Neutrophil (primary cell): ENCODE results near the gene PI4K2B.
"Not testable (repeated sequence)": the region's sequence is repeated elsewhere in the genome, so short reads cannot be mapped to it uniquely, and the experiment has no call there.

ENCODE experiments used
- H3K27ac ChIP-seq: fragments of 200-600 bp; sonication (generic); 2 replicates; pipeline ENCODE4 v1.5.1; 2016; ENCODE audit warnings: mild to moderate bottlenecking, moderate library complexity
- H3K27me3 ChIP-seq: fragments of 200-600 bp; sonication (generic); 2 replicates; pipeline ENCODE4 v1.6.0; 2016; ENCODE audit warnings: mild to moderate bottlenecking
- H3K36me3 ChIP-seq: fragments of 200-600 bp; sonication (generic); 2 replicates; pipeline ENCODE4 v1.5.1; 2017
- H3K4me1 ChIP-seq, 2 experiments: fragments of 200-600 bp in 1 of 2; sonication (generic) in 1 of 2; 1 replicate in 1 of 2; 2 replicates in 1 of 2; pipeline versions ENCODE4 v1.5.1 to v1.6.1; 2013 to 2016; ENCODE audit warnings: low read depth in 1 of 2, low read length in 1 of 2, mild to moderate bottlenecking in 1 of 2, moderate library complexity in 1 of 2; ENCODE audit not compliant: control insufficient read depth in 1 of 2, insufficient read depth in 1 of 2
- H3K4me3 ChIP-seq, 2 experiments: fragments of 200-600 bp in 1 of 2; sonication (generic) in 1 of 2; 1 replicate in 1 of 2; 2 replicates in 1 of 2; pipeline ENCODE4 v1.5.1; 2013 to 2016; ENCODE audit warnings: low read depth in 1 of 2, low read length in 1 of 2, mild to moderate bottlenecking in 1 of 2, moderate library complexity in 1 of 2
- H3K9me3 ChIP-seq: fragments of 200-600 bp; sonication (generic); 2 replicates; pipeline ENCODE4 v1.5.1; 2016
- TF ChIP-seq, protein P1 (sequence below): fragments of 200-600 bp; sonication (generic); IDR thresholded peaks from 2 replicates; pipeline ENCODE4 v1.5.1; 2016; ENCODE audit warnings: antibody characterized with exemption

The PI4K2B gene

GRCh38 chr4:25235401-25235800 is 1.6 kb downstream of the PI4K2B start:
- TF ChIP-seq, protein P1, sequence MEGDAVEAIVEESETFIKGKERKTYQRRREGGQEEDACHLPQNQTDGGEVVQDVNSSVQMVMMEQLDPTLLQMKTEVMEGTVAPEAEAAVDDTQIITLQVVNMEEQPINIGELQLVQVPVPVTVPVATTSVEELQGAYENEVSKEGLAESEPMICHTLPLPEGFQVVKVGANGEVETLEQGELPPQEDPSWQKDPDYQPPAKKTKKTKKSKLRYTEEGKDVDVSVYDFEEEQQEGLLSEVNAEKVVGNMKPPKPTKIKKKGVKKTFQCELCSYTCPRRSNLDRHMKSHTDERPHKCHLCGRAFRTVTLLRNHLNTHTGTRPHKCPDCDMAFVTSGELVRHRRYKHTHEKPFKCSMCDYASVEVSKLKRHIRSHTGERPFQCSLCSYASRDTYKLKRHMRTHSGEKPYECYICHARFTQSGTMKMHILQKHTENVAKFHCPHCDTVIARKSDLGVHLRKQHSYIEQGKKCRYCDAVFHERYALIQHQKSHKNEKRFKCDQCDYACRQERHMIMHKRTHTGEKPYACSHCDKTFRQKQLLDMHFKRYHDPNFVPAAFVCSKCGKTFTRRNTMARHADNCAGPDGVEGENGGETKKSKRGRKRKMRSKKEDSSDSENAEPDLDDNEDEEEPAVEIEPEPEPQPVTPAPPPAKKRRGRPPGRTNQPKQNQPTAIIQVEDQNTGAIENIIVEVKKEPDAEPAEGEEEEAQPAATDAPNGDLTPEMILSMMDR, result no peak
- H3K9me3 ChIP-seq, result no peaks in the 10 kb centered on the region
- peak overlapping the region; percentile 89 for H3K27ac ChIP-seq
- H3K27me3 ChIP-seq, result no peaks in the 10 kb centered on the region
- H3K4me3 ChIP-seq, result peak overlapping the region; percentile 94 to 95
- H3K4me1 ChIP-seq, result peaks cover 38 to 40% of the 10 kb centered on the region in 2 experiments
- no peaks in the 10 kb centered on the region for H3K36me3 ChIP-seq

- not testable (repeated sequence) for H3K27me3 ChIP-seq, H3K27ac ChIP-seq, H3K9me3 ChIP-seq, H3K36me3 ChIP-seq, H3K4me3 ChIP-seq
- peaks cover 43 to 46% of the 10 kb centered on the region in 2 experiments for H3K4me1 ChIP-seq
Measured at GRCh38 chr4:25236030-25236429, 2.2 kb downstream of the PI4K2B start.

DNA sequence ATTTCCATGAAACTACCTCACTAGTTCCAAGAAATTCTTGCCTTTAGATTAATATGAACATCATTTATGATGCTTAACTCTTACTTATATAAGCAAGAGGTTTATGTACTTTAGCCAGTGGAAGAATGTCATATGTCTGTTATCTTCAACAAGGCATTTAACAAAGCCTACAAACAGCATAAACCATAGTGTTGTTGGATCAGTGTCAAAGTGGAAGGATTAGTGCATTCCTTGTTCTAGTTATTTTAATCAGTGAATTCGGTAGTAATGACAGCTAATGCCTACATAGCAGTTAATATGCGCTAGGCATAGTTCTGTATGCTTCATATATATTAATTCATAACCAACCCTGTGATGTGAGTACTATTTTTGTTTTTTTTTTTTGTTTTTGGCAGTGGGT is 3.1 kb downstream of the PI4K2B start:
- Histone ChIP-seq H3K36me3 (no peaks in the 10 kb centered on the region), H3K27ac (no peak overlapping the region), H3K9me3 (no peaks in the 10 kb centered on the region), H3K4me3 (no peak overlapping the region), H3K4me1 (peaks cover 43 to 48% of the 10 kb centered on the region in 2 experiments), H3K27me3 (no peaks in the 10 kb centered on the region)
- TF ChIP-seq, protein P1, result no peak

DNA sequence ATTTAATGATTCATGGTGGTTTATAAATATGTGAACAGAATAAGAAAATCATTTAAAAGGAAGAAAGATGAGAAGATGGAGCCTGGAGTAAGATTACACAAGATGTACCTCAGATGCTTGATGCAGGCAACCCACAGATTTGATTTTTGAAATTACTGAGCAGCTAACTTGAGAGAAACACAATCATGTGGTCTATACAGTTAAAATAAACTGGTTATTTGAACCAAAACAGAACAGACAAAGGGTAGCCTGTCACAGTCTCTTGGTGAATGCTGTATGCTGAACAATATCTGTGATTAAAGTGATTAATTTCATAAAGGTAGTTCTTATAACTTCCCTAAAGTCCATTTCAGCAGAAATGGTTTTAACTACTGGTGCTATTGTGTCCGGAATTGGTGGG is 4.2 kb downstream of the PI4K2B start:
- no peak overlapping the region for H3K27ac ChIP-seq

GRCh38 chr4:25239528-25239927 is 5.7 kb downstream of the PI4K2B start:
- not testable (repeated sequence) for H3K4me3 ChIP-seq

More for the DNA sequence above, 4.2 kb downstream of the PI4K2B start:
- Histone ChIP-seq H3K4me3 (no peak overlapping the region), H3K27me3 (no peaks in the 10 kb centered on the region), H3K9me3 (no peaks in the 10 kb centered on the region), H3K36me3 (no peaks in the 10 kb centered on the region), H3K4me1 (peaks cover 43 to 48% of the 10 kb centered on the region in 2 experiments)
- TF ChIP-seq, protein P1, result no peak

DNA sequence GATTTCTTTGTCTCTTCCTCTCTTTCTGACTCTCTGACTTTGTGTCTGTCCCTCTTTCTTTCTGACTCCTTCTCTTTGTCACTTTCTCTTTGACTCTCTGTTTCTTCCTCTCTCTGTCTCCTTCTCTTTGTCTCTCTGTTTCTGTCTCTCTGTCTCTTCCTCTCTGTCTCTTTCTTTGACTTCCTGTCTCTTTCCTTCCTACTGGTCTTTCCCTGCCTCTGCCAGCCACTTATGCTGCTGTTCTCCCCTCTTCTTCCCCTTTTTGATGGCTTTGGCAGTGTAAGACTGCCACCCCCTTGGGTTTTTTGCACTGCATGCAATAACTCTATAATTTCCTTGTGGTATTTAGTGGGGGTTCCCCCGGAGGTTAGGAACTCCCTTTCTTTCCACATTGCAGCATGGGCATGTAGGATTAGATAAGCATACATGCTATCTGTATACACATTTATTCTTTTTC is 6.9 kb downstream of the PI4K2B start:
- TF ChIP-seq, protein P1, result peak; percentile 38
- H3K9me3 ChIP-seq, H3K4me3 ChIP-seq, H3K36me3 ChIP-seq, H3K27me3 ChIP-seq: not testable (repeated sequence)
- peaks cover 25 to 34% of the 10 kb centered on the region in 2 experiments for H3K4me1 ChIP-seq
- H3K27ac ChIP-seq, result peak overlapping the region; percentile 74

More at GRCh38 chr4:25239528-25239927, 5.7 kb downstream of the PI4K2B start:
- H3K9me3 ChIP-seq, H3K27me3 ChIP-seq, H3K36me3 ChIP-seq: not testable (repeated sequence)
- Histone ChIP-seq H3K4me1 (peaks cover 38 to 47% of the 10 kb centered on the region in 2 experiments), H3K27ac (peak overlapping the region; percentile 74)

- not testable (repeated sequence) for H3K9me3 ChIP-seq, H3K27ac ChIP-seq, H3K36me3 ChIP-seq, H3K4me3 ChIP-seq, H3K27me3 ChIP-seq
- H3K4me1 ChIP-seq, result peaks cover 15 to 21% of the 10 kb centered on the region in 2 experiments
Measured at GRCh38 chr4:25242195-25242594, 8.4 kb downstream of the PI4K2B start.
